Right atrium auricular region (tissue), 2 donors: ENCODE results near the gene NSMCE1. TPM values are rescaled to one million over a fixed set of nuclear protein-coding genes. Genes with fewer than 3 reads are reported as not detected.
A peak's percentile ranks its signal among the peaks of the same experiment; 100 is the strongest.

Experiments
- DNase-seq: peaks from one replicate; pipeline ENCODE4 v3.0.0-alpha.2; 2019; ENCODE audit warnings: low spot score
- H3K27ac ChIP-seq, 2 donors: fragments of 200-600 bp; sonication (generic); 1 replicate in 1 of 2; 2 replicates in 1 of 2; pipeline ENCODE4 v1.5.1; 2016 to 2019
- H3K27me3 ChIP-seq, 2 donors: fragments of 200-600 bp; sonication (generic); one replicate each; pipeline versions ENCODE4 v1.5.1 to v1.6.0; 2017 to 2019
- H3K36me3 ChIP-seq: fragments of 200-600 bp; sonication (generic); one replicate; pipeline ENCODE4 v1.5.1; 2016
- H3K4me1 ChIP-seq, 2 donors: fragments of 200-600 bp; sonication (generic); one replicate each; pipeline versions ENCODE4 v1.5.1 to v1.6.0; 2017 to 2019
- H3K4me3 ChIP-seq, 2 donors: fragments of 200-600 bp; sonication (generic); 1 replicate in 1 of 2; 2 replicates in 1 of 2; pipeline ENCODE4 v1.5.1; 2017 to 2019; ENCODE audit warnings: mild to moderate bottlenecking in 1 of 2, moderate library complexity in 1 of 2
- H3K9me3 ChIP-seq, 2 donors: fragments of 200-600 bp; sonication (generic); one replicate each; pipeline ENCODE4 v1.5.1; 2019
- total RNA-seq, 2 donors: library from RNA; depleted of rRNA; stranded (reverse); fragments of >200 nt; gene quantifications; one replicate each; pipeline ENCODE4 v1.1.0, GENCODE V29; 2016
- TF ChIP-seq, protein P1 (sequence below), 2 donors: fragments of 200-600 bp; sonication (generic); IDR thresholded peaks; one replicate each; pipeline ENCODE4 v1.5.1; 2019; ENCODE audit warnings: antibody characterized with exemption in 2 of 2

Gene NSMCE1
- total RNA-seq, 2 donors from 2014 or later = 24.0 to 35.8 TPM

DNA sequence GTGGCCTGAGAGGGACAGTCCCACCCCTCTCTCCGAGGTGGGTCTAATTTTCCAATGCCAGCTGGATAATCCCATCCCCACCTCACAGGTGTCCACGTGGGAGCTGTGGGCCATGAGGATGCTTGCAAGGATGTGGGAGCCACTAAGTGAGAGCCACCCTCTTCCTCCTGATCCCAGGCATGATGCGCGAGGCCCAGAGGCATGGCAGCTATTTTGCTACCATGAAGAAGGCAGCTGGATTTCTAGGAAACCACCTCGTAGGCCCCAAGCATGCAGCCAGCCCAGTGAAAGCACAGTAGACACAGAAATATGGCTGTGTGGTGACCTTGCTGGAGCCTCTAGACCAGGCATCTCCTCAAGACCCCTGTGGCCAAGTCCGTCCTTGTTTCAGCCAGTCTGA, 44.9 kb downstream of the NSMCE1 start:
- Histone ChIP-seq H3K36me3 (no peaks in the 10 kb centered on the region), H3K27ac (no peak overlapping the region), H3K9me3 (no peaks in the 10 kb centered on the region), H3K4me1 (peaks cover 0 to 20% of the 10 kb centered on the region in 2 donors), H3K27me3 (no peaks in the 10 kb centered on the region), H3K4me3 (no peak overlapping the region)
- TF ChIP-seq, protein P1, sequence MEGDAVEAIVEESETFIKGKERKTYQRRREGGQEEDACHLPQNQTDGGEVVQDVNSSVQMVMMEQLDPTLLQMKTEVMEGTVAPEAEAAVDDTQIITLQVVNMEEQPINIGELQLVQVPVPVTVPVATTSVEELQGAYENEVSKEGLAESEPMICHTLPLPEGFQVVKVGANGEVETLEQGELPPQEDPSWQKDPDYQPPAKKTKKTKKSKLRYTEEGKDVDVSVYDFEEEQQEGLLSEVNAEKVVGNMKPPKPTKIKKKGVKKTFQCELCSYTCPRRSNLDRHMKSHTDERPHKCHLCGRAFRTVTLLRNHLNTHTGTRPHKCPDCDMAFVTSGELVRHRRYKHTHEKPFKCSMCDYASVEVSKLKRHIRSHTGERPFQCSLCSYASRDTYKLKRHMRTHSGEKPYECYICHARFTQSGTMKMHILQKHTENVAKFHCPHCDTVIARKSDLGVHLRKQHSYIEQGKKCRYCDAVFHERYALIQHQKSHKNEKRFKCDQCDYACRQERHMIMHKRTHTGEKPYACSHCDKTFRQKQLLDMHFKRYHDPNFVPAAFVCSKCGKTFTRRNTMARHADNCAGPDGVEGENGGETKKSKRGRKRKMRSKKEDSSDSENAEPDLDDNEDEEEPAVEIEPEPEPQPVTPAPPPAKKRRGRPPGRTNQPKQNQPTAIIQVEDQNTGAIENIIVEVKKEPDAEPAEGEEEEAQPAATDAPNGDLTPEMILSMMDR (IDR thresholded peaks at IDR 0.05) = no peak
- DNase-seq = no peak

DNA sequence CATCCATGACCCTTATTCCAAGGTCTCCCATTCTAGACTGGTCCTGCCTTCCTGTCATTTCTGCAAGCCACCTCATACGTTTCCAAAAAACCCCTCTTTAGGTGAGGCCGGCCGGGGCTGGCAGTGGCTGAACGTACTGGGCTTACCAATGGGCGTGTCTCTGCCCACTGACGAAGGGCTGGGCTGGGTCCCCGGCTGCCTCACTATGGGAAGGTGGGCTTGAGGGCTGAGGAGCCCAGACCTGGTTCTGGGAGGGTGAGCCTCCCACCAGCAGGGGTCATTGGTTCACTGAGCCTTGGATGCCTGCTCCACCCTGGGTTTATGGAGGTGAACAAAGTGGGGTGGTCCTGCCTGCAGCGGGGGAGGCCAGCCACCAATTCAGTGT, 45.4 kb downstream of the NSMCE1 start:
- TF ChIP-seq, protein P1 (IDR thresholded peaks at IDR 0.05) = no peak

DNA sequence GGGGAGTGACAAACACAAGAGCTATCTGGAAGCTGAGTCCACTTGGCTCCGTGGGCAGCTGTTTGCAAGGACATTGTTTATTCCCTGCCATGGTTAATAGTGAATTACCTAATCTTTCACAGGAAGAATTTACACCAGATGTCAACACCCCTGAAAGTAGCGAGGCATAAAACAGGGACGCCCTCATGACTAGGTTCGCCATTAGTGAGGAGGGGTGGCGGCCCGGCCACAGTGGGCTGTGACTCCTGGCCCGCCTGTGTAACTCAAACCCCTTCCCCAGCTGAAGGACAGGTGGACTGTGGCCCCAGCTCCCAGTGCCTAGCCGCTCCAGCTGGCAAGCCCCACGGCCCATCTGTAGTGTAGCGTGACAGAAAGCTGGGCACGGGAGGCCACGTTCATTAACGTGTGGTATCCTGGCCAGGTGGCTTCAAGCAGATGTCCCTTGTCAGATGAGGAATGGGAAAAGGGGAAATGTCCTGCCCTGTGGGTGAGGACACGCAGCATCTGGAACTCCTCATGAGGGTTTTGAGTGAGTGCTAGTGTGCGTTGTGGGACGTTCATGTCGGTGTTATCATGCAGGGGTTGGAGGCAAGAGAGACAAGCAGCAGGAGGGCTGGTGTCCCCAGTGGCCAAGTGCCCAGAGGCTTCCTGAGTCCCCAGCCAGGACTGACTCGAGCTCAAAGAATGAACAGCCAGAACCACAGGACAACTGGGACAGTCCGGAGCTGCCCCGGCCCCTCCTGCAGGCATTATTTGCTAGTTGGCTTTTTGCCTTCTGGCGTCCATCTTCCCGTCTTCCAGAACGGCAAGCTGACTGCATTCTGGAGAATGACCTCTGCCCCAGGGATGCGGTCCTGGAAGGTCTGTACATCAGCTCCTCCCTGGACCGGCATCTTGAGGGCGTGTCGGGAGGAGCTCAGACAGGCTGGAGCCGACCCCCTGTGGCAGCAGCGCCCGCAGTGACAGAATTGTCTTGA, 46.0 kb downstream of the NSMCE1 start:
- Histone ChIP-seq H3K36me3 (no peaks in the 10 kb centered on the region), H3K4me3 (no peak overlapping the region), H3K27me3 (no peaks in the 10 kb centered on the region), H3K27ac (peak overlapping the region; percentile 69 to 80), H3K4me1 (peaks cover 0 to 20% of the 10 kb centered on the region in 2 donors), H3K9me3 (no peaks in the 10 kb centered on the region)
- peak; percentile 80 for DNase-seq
- TF ChIP-seq, protein P1 (IDR thresholded peaks at IDR 0.05) = no peak

More for the DNA sequence above, 45.4 kb downstream of the NSMCE1 start:
- Histone ChIP-seq H3K27me3 (no peaks in the 10 kb centered on the region), H3K4me1 (peaks cover 0 to 20% of the 10 kb centered on the region in 2 donors), H3K4me3 (no peak overlapping the region), H3K36me3 (no peaks in the 10 kb centered on the region), H3K27ac (peak overlapping the region; percentile 69 to 80), H3K9me3 (no peaks in the 10 kb centered on the region)
- no peak for DNase-seq

DNA sequence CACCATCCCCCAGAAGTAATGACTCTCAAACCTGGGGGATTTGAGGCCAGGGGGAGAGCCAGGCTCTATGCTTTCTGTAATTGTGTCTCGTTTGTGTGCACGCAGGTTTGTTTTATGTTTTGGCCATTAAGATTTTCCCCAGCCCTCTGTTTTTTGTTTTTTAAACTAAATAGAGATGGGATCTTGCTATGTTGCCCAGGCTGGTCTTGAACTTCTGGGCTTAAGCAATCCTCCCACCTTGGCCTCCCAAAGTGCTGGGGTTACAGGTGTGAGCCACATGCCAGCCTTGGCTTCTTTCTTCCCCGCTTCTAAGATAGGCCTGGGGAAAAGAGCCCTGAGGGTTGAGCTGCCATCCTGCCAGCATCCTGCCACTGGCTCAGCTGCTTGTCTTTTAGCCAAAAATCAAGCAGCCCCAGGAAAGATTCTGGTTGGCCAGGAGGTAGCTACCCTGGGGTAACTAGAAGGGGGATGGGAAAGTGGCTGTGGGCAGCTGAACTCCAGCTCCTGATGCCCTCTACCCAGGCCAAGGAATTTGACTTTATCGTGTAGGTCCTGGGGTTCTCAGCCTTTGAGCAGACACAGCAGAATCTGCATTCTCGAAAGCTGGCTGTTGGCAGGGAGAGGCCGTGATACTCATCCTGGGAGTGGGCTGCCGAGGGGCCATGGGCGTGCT, 46.9 kb downstream of the NSMCE1 start:
- Histone ChIP-seq H3K36me3 (no peaks in the 10 kb centered on the region), H3K27ac (peak overlapping the region; percentile 69 to 80), H3K4me3 (no peak overlapping the region), H3K9me3 (no peaks in the 10 kb centered on the region), H3K4me1 (peaks cover 0 to 20% of the 10 kb centered on the region in 2 donors), H3K27me3 (no peaks in the 10 kb centered on the region)
- TF ChIP-seq, protein P1 (IDR thresholded peaks at IDR 0.05) = no peak
- DNase-seq = no peak

DNA sequence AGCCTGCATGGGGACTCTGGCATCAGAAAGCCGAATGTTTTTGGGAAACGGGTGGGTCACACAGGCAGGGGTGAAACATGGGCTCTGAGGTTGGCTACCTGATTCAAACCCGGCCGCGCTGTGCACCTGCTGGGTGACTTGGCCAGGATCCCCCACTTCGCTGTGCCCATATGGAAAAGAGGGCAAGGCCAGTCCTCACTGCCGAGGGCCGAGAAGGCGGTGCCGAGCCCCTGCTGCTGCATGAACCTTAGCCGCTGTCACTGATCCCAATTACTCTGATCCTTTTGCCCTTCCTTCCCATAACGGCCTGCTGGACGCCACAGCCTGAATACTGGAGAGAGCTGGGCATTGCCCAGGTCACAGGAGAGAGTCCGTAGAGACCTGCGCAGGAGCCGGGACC, 47.6 kb downstream of the NSMCE1 start:
- no peak overlapping the region for H3K4me3 ChIP-seq
- H3K36me3 ChIP-seq = no peaks in the 10 kb centered on the region
- no peak overlapping the region for H3K27ac ChIP-seq
- no peaks in the 10 kb centered on the region for H3K9me3 ChIP-seq
- peaks cover 0 to 20% of the 10 kb centered on the region in 2 donors for H3K4me1 ChIP-seq
- H3K27me3 ChIP-seq = no peaks in the 10 kb centered on the region
- TF ChIP-seq, protein P1 (IDR thresholded peaks at IDR 0.05) = no peak
- DNase-seq = no peak
